Memory B cell (primary cell): ENCODE results near the gene CLDND1.

Experiments used
- ATAC-seq: fragments of 150-1000 bp; cut with Tn5 transposase; 2 replicates; pipeline ENCODE4 v1.10.0; 2021; ENCODE audit warnings: low read depth, mild to moderate bottlenecking, moderate library complexity
- DNase-seq, 2 donors: peaks; one replicate each; pipeline ENCODE4 v3.0.0; 2022; ENCODE audit warnings: low spot score in 2 of 2
- H3K27ac Mint-ChIP-seq: one replicate; pipeline ENCODE4 v1.8.0; 2022; ENCODE audit warnings: mild to moderate bottlenecking, moderate library complexity, mixed read lengths
- H3K27me3 Mint-ChIP-seq: one replicate; pipeline ENCODE4 v1.8.0; 2022; ENCODE audit warnings: mixed read lengths
- H3K36me3 Mint-ChIP-seq: one replicate; pipeline ENCODE4 v1.8.0; 2022; ENCODE audit warnings: mild to moderate bottlenecking, mixed read lengths
- H3K4me1 Mint-ChIP-seq: one replicate; pipeline ENCODE4 v1.8.0; 2022; ENCODE audit warnings: mixed read lengths
- H3K4me3 Mint-ChIP-seq: one replicate; pipeline ENCODE4 v1.8.0; 2022; ENCODE audit warnings: mild to moderate bottlenecking, moderate library complexity, mixed read lengths
- H3K9me3 Mint-ChIP-seq: one replicate; pipeline ENCODE4 v1.8.0; 2022; ENCODE audit warnings: mixed read lengths

CLDND1 gene

DNA sequence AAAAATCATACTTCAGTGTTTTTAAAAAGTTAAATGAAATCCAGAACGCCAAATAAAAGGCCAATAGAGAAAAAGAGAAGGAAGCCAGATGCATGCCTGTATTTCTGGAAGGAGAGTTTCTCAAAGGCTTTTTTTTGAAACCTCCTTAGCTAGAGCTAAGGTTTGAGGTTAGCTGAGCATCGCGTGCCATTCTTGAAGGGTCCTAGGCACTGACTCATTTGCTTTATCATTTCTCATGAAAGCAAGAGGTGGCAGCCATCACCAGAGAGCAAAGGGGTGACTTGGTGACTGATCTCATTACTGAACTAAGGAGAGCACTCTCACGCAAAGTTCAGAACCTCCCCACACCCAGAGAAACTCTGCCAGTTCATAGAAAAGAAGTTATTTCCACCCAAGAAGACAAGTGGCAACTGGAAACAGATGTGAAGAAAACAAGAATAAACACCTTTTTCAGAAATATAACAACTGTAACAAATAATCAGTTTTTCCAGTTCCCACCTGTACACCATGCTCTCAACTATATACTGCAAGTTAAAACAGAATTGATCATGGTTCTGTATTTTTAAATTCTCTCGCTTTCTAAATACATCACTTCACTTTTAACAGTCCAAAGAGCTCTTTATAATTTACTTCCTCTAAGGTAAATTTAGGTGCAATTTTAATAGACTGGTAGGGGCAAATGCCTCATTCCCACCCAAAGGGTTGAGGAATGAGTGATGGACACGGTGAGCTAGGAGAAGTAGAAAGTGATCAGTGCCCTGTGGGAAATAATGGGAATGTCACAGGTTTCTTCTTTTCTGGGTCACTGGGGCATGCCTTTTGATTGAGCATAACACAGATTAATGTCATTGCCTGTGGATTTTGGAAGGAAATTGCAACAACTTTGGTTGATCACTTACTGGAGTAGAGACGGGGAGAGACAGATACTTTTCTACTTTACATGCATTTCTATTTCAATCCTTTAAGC, 33.7 kb upstream of the CLDND1 start:
- no peaks in the 10 kb centered on the region for H3K9me3 Mint-ChIP-seq
- peak overlapping the region; percentile 96 for H3K27ac Mint-ChIP-seq
- peak overlapping the region; percentile 87 for H3K4me3 Mint-ChIP-seq
- H3K4me1 Mint-ChIP-seq = peaks cover 57% of the 10 kb centered on the region
- peaks cover 4% of the 10 kb centered on the region for H3K27me3 Mint-ChIP-seq
- DNase-seq (no peak), ATAC-seq (peak; percentile 37)
- no peaks in the 10 kb centered on the region for H3K36me3 Mint-ChIP-seq

GRCh38 chr3:98555025-98555379, 32.3 kb upstream of the CLDND1 start:
- Mint-ChIP-seq H3K27ac (peak overlapping the region; percentile 96), H3K9me3 (no peaks in the 10 kb centered on the region), H3K27me3 (peaks cover 4% of the 10 kb centered on the region), H3K36me3 (no peaks in the 10 kb centered on the region), H3K4me1 (peaks cover 53% of the 10 kb centered on the region), H3K4me3 (peak overlapping the region; percentile 34)
- DNase-seq (no peak), ATAC-seq (no peak)

GRCh38 chr3:98554580-98554979, 31.9 kb upstream of the CLDND1 start:
- H3K4me3 Mint-ChIP-seq = no peak overlapping the region
- DNase-seq (no peak), ATAC-seq (no peak)
- H3K27ac Mint-ChIP-seq = peak overlapping the region; percentile 96
- H3K9me3 Mint-ChIP-seq = no peaks in the 10 kb centered on the region
- H3K27me3 Mint-ChIP-seq = peaks cover 4% of the 10 kb centered on the region
- no peaks in the 10 kb centered on the region for H3K36me3 Mint-ChIP-seq
- peaks cover 53% of the 10 kb centered on the region for H3K4me1 Mint-ChIP-seq

GRCh38 chr3:98553753-98554152, 31.1 kb upstream of the CLDND1 start:
- ATAC-seq = peak; percentile 25
- DNase-seq = no peak
- peaks cover 49% of the 10 kb centered on the region for H3K4me1 Mint-ChIP-seq
- H3K9me3 Mint-ChIP-seq = no peaks in the 10 kb centered on the region
- H3K27me3 Mint-ChIP-seq = peaks cover 4% of the 10 kb centered on the region
- peak overlapping the region; percentile 11 for H3K4me3 Mint-ChIP-seq
- peak overlapping the region; percentile 96 for H3K27ac Mint-ChIP-seq
- no peaks in the 10 kb centered on the region for H3K36me3 Mint-ChIP-seq

DNA sequence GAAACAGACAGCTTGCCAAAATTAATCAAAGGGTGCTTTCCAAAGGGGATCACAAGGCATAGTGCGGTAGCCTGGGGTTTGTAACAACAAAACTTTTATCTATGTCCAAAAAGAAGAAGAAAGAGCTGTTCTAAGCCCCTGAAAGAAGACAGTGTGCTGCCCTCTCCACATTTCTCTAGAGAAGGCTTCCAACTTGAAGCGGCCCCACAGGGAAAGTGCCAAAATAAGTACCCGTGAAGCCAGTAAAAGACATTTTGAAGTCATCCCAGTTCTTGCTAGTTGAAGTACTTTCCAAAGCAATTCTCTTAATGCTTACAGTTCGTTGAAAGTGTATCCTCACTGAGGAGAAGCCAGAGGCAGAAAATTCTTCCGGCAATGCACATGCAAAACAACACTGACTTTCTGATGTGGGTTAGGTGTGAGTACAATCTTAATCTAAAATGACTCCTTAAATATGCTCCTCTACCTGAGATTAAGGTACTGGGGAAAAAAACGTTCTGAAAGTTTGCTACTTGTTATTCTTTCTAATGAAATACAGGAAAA, 30.4 kb upstream of the CLDND1 start:
- peak overlapping the region; percentile 96 for H3K27ac Mint-ChIP-seq
- H3K36me3 Mint-ChIP-seq = no peaks in the 10 kb centered on the region
- H3K4me3 Mint-ChIP-seq = peak overlapping the region; percentile 61
- peaks cover 45% of the 10 kb centered on the region for H3K4me1 Mint-ChIP-seq
- H3K27me3 Mint-ChIP-seq = peaks cover 2% of the 10 kb centered on the region
- DNase-seq (no peak), ATAC-seq (peak; percentile 19)
- no peaks in the 10 kb centered on the region for H3K9me3 Mint-ChIP-seq

DNA sequence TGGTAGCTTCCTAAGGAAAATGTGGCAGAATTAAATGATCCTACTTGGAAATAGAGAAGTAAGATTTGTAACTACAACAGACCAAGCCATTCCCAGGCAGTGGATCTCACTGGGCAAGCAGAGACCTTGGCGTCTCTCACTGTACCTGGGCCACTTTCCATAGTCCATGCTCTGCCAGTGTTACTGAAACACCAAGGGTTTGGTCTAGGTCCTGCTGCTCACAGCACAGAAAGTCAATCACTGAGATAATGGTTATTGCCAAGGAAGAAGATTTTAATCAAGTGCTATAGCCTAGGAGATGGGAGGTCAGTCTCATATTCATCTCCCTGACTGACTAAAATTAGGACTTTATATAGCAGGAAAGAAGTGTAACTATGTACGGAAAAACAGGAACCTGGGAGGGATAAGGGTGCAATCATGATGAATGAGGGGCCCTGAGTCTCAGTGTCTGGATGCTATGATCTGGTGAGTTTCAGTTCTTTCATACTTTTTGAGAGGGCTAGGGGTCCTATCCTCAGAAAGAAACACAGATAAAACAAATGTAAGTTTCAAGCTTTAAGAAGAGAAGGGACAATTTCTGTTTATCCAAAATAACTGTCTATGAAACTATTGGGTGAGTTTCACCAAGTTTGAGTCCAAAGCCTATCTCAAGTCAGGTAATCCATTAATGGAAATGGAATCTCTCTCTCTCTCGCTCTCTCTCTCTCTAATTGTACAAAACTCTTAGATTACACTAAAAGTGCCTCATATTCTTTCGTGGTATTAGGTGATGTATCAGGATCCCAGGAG, 29.7 kb upstream of the CLDND1 start:
- peak overlapping the region; percentile 96 for H3K27ac Mint-ChIP-seq
- DNase-seq = no peak

GRCh38 chr3:98551754-98552153, 29.1 kb upstream of the CLDND1 start:
- no peak overlapping the region for H3K4me3 Mint-ChIP-seq
- DNase-seq (no peak), ATAC-seq (peak; percentile 52)
- peaks cover 36% of the 10 kb centered on the region for H3K4me1 Mint-ChIP-seq
- H3K9me3 Mint-ChIP-seq = no peaks in the 10 kb centered on the region
- peaks cover under 1% of the 10 kb centered on the region for H3K27me3 Mint-ChIP-seq
- no peaks in the 10 kb centered on the region for H3K36me3 Mint-ChIP-seq
- H3K27ac Mint-ChIP-seq = peak overlapping the region; percentile 96

More for the DNA sequence above, 29.7 kb upstream of the CLDND1 start:
- H3K4me1 Mint-ChIP-seq = peaks cover 41% of the 10 kb centered on the region
- no peaks in the 10 kb centered on the region for H3K36me3 Mint-ChIP-seq
- peak overlapping the region; percentile 61 for H3K4me3 Mint-ChIP-seq
- H3K9me3 Mint-ChIP-seq = no peaks in the 10 kb centered on the region
- H3K27me3 Mint-ChIP-seq = peaks cover 2% of the 10 kb centered on the region
- ATAC-seq = no peak

- DNase-seq (no peak), ATAC-seq (no peak)
- H3K9me3 Mint-ChIP-seq = no peaks in the 10 kb centered on the region
- peak overlapping the region; percentile 96 for H3K27ac Mint-ChIP-seq
- H3K27me3 Mint-ChIP-seq = no peaks in the 10 kb centered on the region
- H3K4me1 Mint-ChIP-seq = peaks cover 34% of the 10 kb centered on the region
- no peak overlapping the region for H3K4me3 Mint-ChIP-seq
- H3K36me3 Mint-ChIP-seq = no peaks in the 10 kb centered on the region
Measured at GRCh38 chr3:98551236-98551635, 28.5 kb upstream of the CLDND1 start.

GRCh38 chr3:98550833-98551232, 28.1 kb upstream of the CLDND1 start:
- ATAC-seq (no peak), DNase-seq (no peak)
- H3K27me3 Mint-ChIP-seq = no peaks in the 10 kb centered on the region
- no peak overlapping the region for H3K4me3 Mint-ChIP-seq
- H3K4me1 Mint-ChIP-seq = peaks cover 30% of the 10 kb centered on the region
- H3K27ac Mint-ChIP-seq = no peak overlapping the region
- no peaks in the 10 kb centered on the region for H3K36me3 Mint-ChIP-seq
- no peaks in the 10 kb centered on the region for H3K9me3 Mint-ChIP-seq

DNA sequence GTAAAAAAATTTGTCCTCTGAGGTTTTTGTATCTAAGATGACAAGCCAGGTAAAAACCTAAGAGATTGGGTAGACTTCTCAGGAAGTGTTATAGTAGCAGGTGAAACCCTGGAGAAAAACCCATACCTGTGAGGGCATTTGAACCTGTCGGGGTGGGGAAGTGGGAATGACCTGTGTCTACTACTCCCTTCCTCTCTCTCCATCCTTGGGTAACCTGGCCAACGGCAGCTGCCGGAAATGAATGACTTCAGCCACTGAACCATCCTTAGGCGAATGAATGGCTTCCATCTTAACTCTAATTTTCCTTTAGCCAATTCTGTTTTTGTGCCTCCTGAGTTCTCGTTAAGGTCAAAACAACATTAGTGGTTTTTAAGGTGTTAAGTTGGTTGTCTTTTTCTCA, 25.8 kb upstream of the CLDND1 start:
- Mint-ChIP-seq H3K4me3 (no peak overlapping the region), H3K27me3 (no peaks in the 10 kb centered on the region), H3K27ac (no peak overlapping the region), H3K4me1 (peaks cover 17% of the 10 kb centered on the region), H3K9me3 (no peaks in the 10 kb centered on the region), H3K36me3 (no peaks in the 10 kb centered on the region)
- ATAC-seq (no peak), DNase-seq (no peak)

- no peak overlapping the region for H3K27ac Mint-ChIP-seq
- H3K9me3 Mint-ChIP-seq = no peaks in the 10 kb centered on the region
- H3K36me3 Mint-ChIP-seq = peaks cover 3% of the 10 kb centered on the region
- no peaks in the 10 kb centered on the region for H3K27me3 Mint-ChIP-seq
- peaks cover 9% of the 10 kb centered on the region for H3K4me1 Mint-ChIP-seq
- peak overlapping the region; percentile 11 for H3K4me3 Mint-ChIP-seq
- peak; percentile 29 for ATAC-seq
- DNase-seq = no peak
Measured at GRCh38 chr3:98545940-98546339, 23.2 kb upstream of the CLDND1 start.

GRCh38 chr3:98542623-98543022, 19.9 kb upstream of the CLDND1 start:
- Mint-ChIP-seq H3K27me3 (no peaks in the 10 kb centered on the region), H3K36me3 (peaks cover 3% of the 10 kb centered on the region), H3K4me3 (no peak overlapping the region), H3K4me1 (peaks cover 12% of the 10 kb centered on the region), H3K27ac (no peak overlapping the region), H3K9me3 (no peaks in the 10 kb centered on the region)
- ATAC-seq (no peak), DNase-seq (no peak)

GRCh38 chr3:98541695-98542094, 19.0 kb upstream of the CLDND1 start:
- no peak for ATAC-seq
- Mint-ChIP-seq H3K4me1 (peaks cover 12% of the 10 kb centered on the region), H3K36me3 (peaks cover 3% of the 10 kb centered on the region), H3K4me3 (peak overlapping the region; percentile 32), H3K9me3 (no peaks in the 10 kb centered on the region), H3K27ac (peak overlapping the region; percentile 45), H3K27me3 (no peaks in the 10 kb centered on the region)
- DNase-seq = no peak

DNA sequence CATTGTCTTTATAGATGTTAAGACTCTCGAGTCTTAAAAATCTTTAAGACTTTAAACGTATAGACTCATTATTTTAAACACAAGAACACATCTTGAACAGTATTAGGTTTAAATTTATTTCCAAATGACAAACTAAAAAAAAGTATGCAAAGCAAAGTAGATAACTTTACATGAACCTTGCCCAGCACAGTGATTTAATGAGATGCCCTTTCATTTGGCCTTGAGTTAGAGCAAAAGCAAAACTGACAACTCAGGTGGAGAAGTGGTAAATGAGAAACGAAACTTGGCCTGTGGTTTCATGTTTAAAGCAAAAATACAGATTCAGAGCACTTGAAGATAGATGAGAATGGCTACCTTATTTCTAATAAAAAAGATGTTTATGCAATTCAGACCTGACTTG, 17.6 kb upstream of the CLDND1 start:
- peaks cover 3% of the 10 kb centered on the region for H3K36me3 Mint-ChIP-seq
- peak overlapping the region; percentile 57 for H3K27ac Mint-ChIP-seq
- ATAC-seq = peak; percentile 90
- H3K4me3 Mint-ChIP-seq = peak overlapping the region; percentile 3
- H3K9me3 Mint-ChIP-seq = no peaks in the 10 kb centered on the region
- DNase-seq = peak in 1 of 2 donors; percentile 43
- no peaks in the 10 kb centered on the region for H3K27me3 Mint-ChIP-seq
- H3K4me1 Mint-ChIP-seq = peaks cover 9% of the 10 kb centered on the region
